MCF 10A (cell line): ENCODE measurements around the gene CES1. TPM values are rescaled to one million over a fixed set of nuclear protein-coding genes. Genes with fewer than 3 reads are reported as not detected.

Source experiments
- BruUV-seq: library from RNA; stranded (reverse); fragments of 400-500 nt; replicated peaks from 2 replicates; lab custom pipeline; 2021; lab: Mats Ljungman, UMichigan
- CTCF ChIA-PET: fragments of 300-600 bp; sonication (Branson Sonifier 250); formaldehyde crosslinking; extraction: SDS; loops from one replicate; lab custom pipeline; 2021; ENCODE audit warnings: antibody characterized with exemption, inconsistent platforms; lab: Yijun Ruan, JAX
- POLR2A ChIA-PET: fragments of 300-600, 350-650 bp; sonication (Branson Sonifier 250); formaldehyde crosslinking; extraction: SDS; loops from one replicate; lab custom pipeline; 2020; ENCODE audit warnings: antibody characterized with exemption, inconsistent platforms; lab: Yijun Ruan, JAX
- DNase-seq: peaks from one replicate; pipeline ENCODE4 v3.0.0-alpha.2; 2018; ENCODE audit not compliant: unreplicated experiment
- H3K27ac Mint-ChIP-seq: one replicate; pipeline ENCODE4 v1.8.0; 2022; ENCODE audit warnings: mild to moderate bottlenecking, low read depth, mixed read lengths; ENCODE audit not compliant: unreplicated experiment
- H3K27me3 Mint-ChIP-seq: one replicate; pipeline ENCODE4 v1.8.0; 2022; ENCODE audit warnings: mixed read lengths; ENCODE audit not compliant: insufficient read depth, unreplicated experiment
- H3K36me3 Mint-ChIP-seq: one replicate; pipeline ENCODE4 v1.8.0; 2022; ENCODE audit warnings: mild to moderate bottlenecking, moderate library complexity, mixed read lengths; ENCODE audit not compliant: insufficient read depth, unreplicated experiment
- H3K4me1 Mint-ChIP-seq: one replicate; pipeline ENCODE4 v1.8.0; 2022; ENCODE audit warnings: mixed read lengths; ENCODE audit not compliant: insufficient read depth, unreplicated experiment
- H3K4me3 Mint-ChIP-seq: one replicate; pipeline ENCODE4 v1.8.0; 2022; ENCODE audit warnings: mild to moderate bottlenecking, moderate library complexity, mixed read lengths; ENCODE audit not compliant: unreplicated experiment
- H3K9me3 Mint-ChIP-seq: one replicate; pipeline ENCODE4 v1.8.0; 2022; ENCODE audit warnings: mixed read lengths; ENCODE audit not compliant: unreplicated experiment
- intact Hi-C: fragments of 100-400 bp; cut with micrococcal nuclease; formaldehyde crosslinking; loops from 2 replicates; pipeline ENCODE4 v1.14.1; 2022
- total RNA-seq: library from RNA; stranded (reverse); gene quantifications from 2 replicates; pipeline ENCODE4 v1.2.3, GENCODE V29; 2022
- TF ChIP-seq, protein P1 (sequence below): fragments of 200-600 bp; IDR thresholded peaks from one replicate; pipeline ENCODE4 v1.8.0; 2022; ENCODE audit warnings: antibody characterized with exemption, mild to moderate bottlenecking; ENCODE audit not compliant: unreplicated experiment

The CES1 gene
- total RNA-seq, 1 experiment from 2014 or later = not detected

DNA sequence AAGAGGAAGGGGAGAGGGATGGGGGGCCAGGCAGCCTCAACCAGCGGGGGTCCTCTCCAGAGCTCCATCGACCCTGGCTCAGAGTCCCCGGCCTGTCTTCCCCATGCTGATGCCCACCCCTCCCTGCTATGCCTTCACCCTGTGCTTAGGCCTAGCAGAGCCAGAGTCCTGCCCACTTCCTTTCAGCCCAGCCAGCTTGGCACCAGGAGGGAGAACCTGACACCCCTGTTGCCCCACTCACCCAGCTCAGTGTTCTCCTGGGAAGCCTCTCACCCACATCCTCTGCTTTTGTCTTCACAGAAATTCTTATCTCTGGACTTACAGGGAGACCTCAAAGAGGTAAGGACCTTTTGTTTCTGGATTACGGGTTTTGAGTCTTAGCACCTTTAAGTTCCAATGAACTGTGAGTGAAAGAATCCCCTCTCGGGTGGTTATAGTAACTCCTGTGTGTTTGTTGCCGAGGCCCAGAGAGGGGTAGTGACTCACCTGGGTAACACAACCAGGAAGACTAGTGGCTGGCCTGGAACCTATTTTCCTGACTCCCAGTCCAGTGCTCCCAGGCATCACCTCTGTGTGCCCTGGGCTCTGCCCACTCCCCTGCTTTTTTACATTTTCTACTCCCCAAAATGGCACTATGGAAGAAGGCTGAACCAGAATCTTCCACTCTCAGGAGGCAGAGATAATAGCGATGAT, 53.3 kb downstream of the CES1 start:
- peak; percentile 81 for DNase-seq
- no peaks in the 10 kb centered on the region for H3K27me3 Mint-ChIP-seq
- no TSS peak for BruUV-seq
- intact Hi-C loops = no loop called here
- TF ChIP-seq, protein P1, sequence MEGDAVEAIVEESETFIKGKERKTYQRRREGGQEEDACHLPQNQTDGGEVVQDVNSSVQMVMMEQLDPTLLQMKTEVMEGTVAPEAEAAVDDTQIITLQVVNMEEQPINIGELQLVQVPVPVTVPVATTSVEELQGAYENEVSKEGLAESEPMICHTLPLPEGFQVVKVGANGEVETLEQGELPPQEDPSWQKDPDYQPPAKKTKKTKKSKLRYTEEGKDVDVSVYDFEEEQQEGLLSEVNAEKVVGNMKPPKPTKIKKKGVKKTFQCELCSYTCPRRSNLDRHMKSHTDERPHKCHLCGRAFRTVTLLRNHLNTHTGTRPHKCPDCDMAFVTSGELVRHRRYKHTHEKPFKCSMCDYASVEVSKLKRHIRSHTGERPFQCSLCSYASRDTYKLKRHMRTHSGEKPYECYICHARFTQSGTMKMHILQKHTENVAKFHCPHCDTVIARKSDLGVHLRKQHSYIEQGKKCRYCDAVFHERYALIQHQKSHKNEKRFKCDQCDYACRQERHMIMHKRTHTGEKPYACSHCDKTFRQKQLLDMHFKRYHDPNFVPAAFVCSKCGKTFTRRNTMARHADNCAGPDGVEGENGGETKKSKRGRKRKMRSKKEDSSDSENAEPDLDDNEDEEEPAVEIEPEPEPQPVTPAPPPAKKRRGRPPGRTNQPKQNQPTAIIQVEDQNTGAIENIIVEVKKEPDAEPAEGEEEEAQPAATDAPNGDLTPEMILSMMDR = no peak
- peaks cover 15% of the 10 kb centered on the region for H3K4me1 Mint-ChIP-seq
- H3K9me3 Mint-ChIP-seq = no peaks in the 10 kb centered on the region
- no peak overlapping the region for H3K27ac Mint-ChIP-seq
- ChIA-PET POLR2A (no interaction called here), CTCF (no interaction called here)
- H3K4me3 Mint-ChIP-seq = no peak overlapping the region
- no peaks in the 10 kb centered on the region for H3K36me3 Mint-ChIP-seq

DNA sequence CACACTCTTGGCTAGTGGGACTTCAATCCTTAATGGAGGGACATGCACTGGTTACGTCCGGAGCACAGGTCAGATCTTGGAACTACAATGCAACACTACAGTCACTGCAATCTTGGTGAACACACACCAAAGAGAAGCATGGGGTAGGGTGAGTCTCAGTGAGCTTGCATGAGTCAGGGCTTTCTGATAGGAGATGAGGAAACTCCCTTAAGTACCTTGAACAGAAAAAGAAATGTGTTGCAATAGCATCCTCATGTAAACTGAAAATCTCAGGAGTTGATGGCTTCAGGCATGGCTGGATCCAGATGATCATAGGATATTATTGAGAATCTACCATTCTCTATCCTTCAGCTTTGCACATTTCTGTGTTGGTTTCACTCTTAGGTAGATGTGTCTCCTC, 54.1 kb downstream of the CES1 start:
- no TSS peak for BruUV-seq
- no peak overlapping the region for H3K27ac Mint-ChIP-seq
- TF ChIP-seq, protein P1 = no peak
- H3K36me3 Mint-ChIP-seq = no peaks in the 10 kb centered on the region
- H3K4me3 Mint-ChIP-seq = no peak overlapping the region
- H3K9me3 Mint-ChIP-seq = no peaks in the 10 kb centered on the region
- ChIA-PET CTCF (no interaction called here), POLR2A (no interaction called here)
- DNase-seq = peak; percentile 86
- intact Hi-C loops = no loop called here
- H3K27me3 Mint-ChIP-seq = no peaks in the 10 kb centered on the region
- peaks cover 23% of the 10 kb centered on the region for H3K4me1 Mint-ChIP-seq

DNA sequence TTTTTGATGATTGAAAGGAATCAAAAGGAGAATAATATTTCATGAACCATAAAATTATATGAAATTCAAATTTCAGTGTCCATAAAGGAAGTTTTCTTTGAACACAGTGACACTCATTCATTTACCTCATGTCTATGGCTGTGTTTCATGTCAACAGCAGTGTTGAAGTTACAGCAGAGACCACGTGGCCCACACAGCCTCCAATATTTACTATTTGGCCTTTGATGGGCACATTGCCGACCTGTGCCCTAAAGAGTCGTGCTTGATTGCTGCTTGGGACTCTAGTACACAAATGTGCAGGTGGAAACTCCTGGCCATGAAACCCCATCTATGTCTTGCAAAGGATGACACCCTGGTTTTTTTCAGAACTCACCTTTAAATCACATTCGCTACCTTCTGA, 57.0 kb downstream of the CES1 start:
- Mint-ChIP-seq H3K27ac (no peak overlapping the region), H3K9me3 (no peaks in the 10 kb centered on the region), H3K4me3 (no peak overlapping the region), H3K27me3 (no peaks in the 10 kb centered on the region), H3K36me3 (no peaks in the 10 kb centered on the region), H3K4me1 (peaks cover 23% of the 10 kb centered on the region)
- no TSS peak for BruUV-seq
- no peak for DNase-seq
- TF ChIP-seq, protein P1 = no peak
- POLR2A ChIA-PET = no interaction called here
- CTCF ChIA-PET = interaction anchor here (1.0 kb wide), 1 partner anchor 71 kb away, joined by 3 read pairs; no protein-coding TSS in a partner anchor
- intact Hi-C loops = no loop called here

DNA sequence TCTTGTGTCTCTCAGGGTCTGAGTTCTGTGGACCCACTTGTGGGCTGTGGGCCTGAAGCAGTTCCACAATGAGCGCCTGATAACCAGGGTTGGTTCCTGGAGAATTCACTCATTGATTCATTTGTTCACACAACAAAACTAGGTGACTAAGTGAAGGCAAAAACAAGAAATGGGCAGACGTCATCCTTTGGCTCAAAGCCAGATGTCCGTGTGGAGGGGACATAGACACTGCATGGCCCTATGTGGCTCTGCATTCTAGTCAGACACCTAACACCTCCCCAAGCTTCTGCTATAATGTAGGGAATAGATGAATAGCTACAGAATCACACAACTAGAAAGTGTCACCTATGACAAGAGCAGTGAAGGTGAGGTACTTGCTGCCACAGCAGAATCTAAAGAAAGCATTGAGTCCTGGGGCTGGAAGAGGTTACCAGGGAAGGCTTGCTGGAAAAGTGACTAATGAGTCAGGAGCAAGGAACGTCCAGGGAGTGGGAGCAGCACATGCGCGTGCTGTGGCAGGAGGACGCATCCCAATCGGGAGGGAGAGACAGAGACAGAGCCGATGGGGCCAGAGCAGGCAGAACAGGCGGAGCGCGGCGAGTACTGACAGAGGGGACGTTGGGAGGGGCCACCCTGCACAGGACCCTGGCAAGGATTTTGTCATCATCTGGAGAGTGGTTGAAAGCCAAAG, 58.9 kb downstream of the CES1 start:
- POLR2A ChIA-PET = interaction anchor here (0.6 to 1.7 kb wide), 2 partner anchors 11 to 17 kb away, joined by 4 read pairs; no protein-coding TSS in a partner anchor
- H3K27me3 Mint-ChIP-seq = no peaks in the 10 kb centered on the region

More for the DNA sequence above, 58.9 kb downstream of the CES1 start:
- Mint-ChIP-seq H3K27ac (peak overlapping the region; percentile 20), H3K36me3 (no peaks in the 10 kb centered on the region), H3K4me1 (peaks cover 14% of the 10 kb centered on the region), H3K4me3 (peak overlapping the region; percentile 17), H3K9me3 (no peaks in the 10 kb centered on the region)
- BruUV-seq = no TSS peak
- TF ChIP-seq, protein P1 = no peak
- peak; percentile 89 for DNase-seq
- intact Hi-C loops = no loop called here
- CTCF ChIA-PET = interaction anchor here (0.8 to 0.9 kb wide), 2 partner anchors 169 to 956 kb away, joined by 3 read pairs; no protein-coding TSS in a partner anchor
